HEK293 (cell line): Measurements from ENCODE around the gene PKMYT1.

Experiments used
- BCL11B ChIP-seq: fragments of 450-650 bp; formaldehyde crosslinking; IDR thresholded peaks from 2 replicates; pipeline ENCODE4 v1.5.1; 2016; ENCODE audit warnings: low read depth, missing biosample characterization, missing genetic modification characterization
- GLI4 ChIP-seq: fragments of 450-650 bp; formaldehyde crosslinking; IDR thresholded peaks from 2 replicates; pipeline ENCODE4 v1.5.1; 2016; ENCODE audit warnings: missing biosample characterization, missing genetic modification characterization
- HOXA7 ChIP-seq: sonication (generic); formaldehyde crosslinking; IDR thresholded peaks from 2 replicates; pipeline ENCODE4 v1.8.1; 2022; ENCODE audit warnings: missing genetic modification reagents, borderline replicate concordance
- HOXD13 ChIP-seq: sonication (generic); formaldehyde crosslinking; IDR thresholded peaks from 2 replicates; pipeline ENCODE4 v1.8.0; 2022; ENCODE audit warnings: missing genetic modification reagents, borderline replicate concordance
- IKZF3 ChIP-seq: fragments of 450-650 bp; IDR thresholded peaks from 2 replicates; pipeline ENCODE4 v1.5.0; 2018; ENCODE audit warnings: missing biosample characterization, mild to moderate bottlenecking, missing genetic modification characterization, moderate library complexity
- KLF16 ChIP-seq: fragments of 450-650 bp; formaldehyde crosslinking; IDR thresholded peaks from 2 replicates; pipeline ENCODE4 v1.5.1; 2017; ENCODE audit warnings: missing biosample characterization, missing genetic modification characterization
- MEIS1 ChIP-seq: sonication (generic); formaldehyde crosslinking; IDR thresholded peaks from 2 replicates; pipeline ENCODE4 v1.8.1; 2022; ENCODE audit warnings: missing genetic modification reagents, mild to moderate bottlenecking, borderline replicate concordance
- MYNN ChIP-seq: fragments of 450-650 bp; formaldehyde crosslinking; IDR thresholded peaks from 2 replicates; pipeline ENCODE4 v1.5.1; 2016; ENCODE audit warnings: missing biosample characterization, missing genetic modification characterization, borderline replicate concordance
- PRDM4 ChIP-seq: fragments of 450-650 bp; formaldehyde crosslinking; IDR thresholded peaks from 2 replicates; pipeline ENCODE4 v1.5.1; 2017; ENCODE audit warnings: missing biosample characterization, missing genetic modification characterization
- SP3 ChIP-seq: fragments of 450-650 bp; formaldehyde crosslinking; IDR thresholded peaks from 2 replicates; pipeline ENCODE4 v1.5.1; 2016; ENCODE audit warnings: missing biosample characterization, missing genetic modification characterization
- TSHZ1 ChIP-seq: fragments of 450-650 bp; formaldehyde crosslinking; IDR thresholded peaks from 2 replicates; pipeline ENCODE4 v1.5.1; 2016; ENCODE audit warnings: missing biosample characterization, missing genetic modification characterization, borderline replicate concordance
- ZBTB21 ChIP-seq: fragments of 450-650 bp; formaldehyde crosslinking; IDR thresholded peaks from 2 replicates; pipeline ENCODE4 v1.5.1; 2017; ENCODE audit warnings: missing biosample characterization, missing genetic modification characterization
- ZNF10 ChIP-seq: fragments of 450-650 bp; formaldehyde crosslinking; IDR thresholded peaks from 2 replicates; pipeline ENCODE4 v1.5.1; 2017; ENCODE audit warnings: missing biosample characterization, missing genetic modification characterization
- ZNF274 ChIP-seq, 2 experiments: fragments of 200-500 bp in 1 of 2; fragments of 450-650 bp in 1 of 2; sonication (Bioruptor generic) in 1 of 2; formaldehyde crosslinking in 1 of 2; IDR thresholded peaks; 2 replicates each; pipeline versions ENCODE4 v1.5.1 to v1.6.1; 2014 to 2016; ENCODE audit warnings: borderline replicate concordance in 1 of 2, inconsistent platforms in 1 of 2, low read length in 1 of 2, missing biosample characterization in 1 of 2, missing genetic modification characterization in 1 of 2
- ZNF362 ChIP-seq: fragments of 450-650 bp; formaldehyde crosslinking; IDR thresholded peaks from 2 replicates; pipeline ENCODE4 v1.5.1; 2016; ENCODE audit warnings: missing biosample characterization, missing genetic modification characterization
- ZNF398 ChIP-seq: fragments of 450-650 bp; formaldehyde crosslinking; IDR thresholded peaks from 2 replicates; pipeline ENCODE4 v1.5.1; 2017; ENCODE audit warnings: missing biosample characterization, missing genetic modification characterization
- ZNF416 ChIP-seq: fragments of 450-650 bp; formaldehyde crosslinking; IDR thresholded peaks from 2 replicates; pipeline ENCODE4 v1.5.1; 2016; ENCODE audit warnings: missing biosample characterization, missing genetic modification characterization
- ZNF449 ChIP-seq: fragments of 450-650 bp; formaldehyde crosslinking; IDR thresholded peaks from 2 replicates; pipeline ENCODE4 v1.5.1; 2017; ENCODE audit warnings: missing biosample characterization, mild to moderate bottlenecking, missing genetic modification characterization, moderate library complexity
- ZNF473 ChIP-seq: fragments of 450-650 bp; formaldehyde crosslinking; IDR thresholded peaks from 2 replicates; pipeline ENCODE4 v1.5.1; 2017; ENCODE audit warnings: missing biosample characterization, missing genetic modification characterization
- ZNF488 ChIP-seq: fragments of 450-650 bp; formaldehyde crosslinking; IDR thresholded peaks from 2 replicates; pipeline ENCODE4 v1.5.1; 2016; ENCODE audit warnings: missing biosample characterization, missing genetic modification characterization
- ZNF529 ChIP-seq: fragments of 450-650 bp; formaldehyde crosslinking; IDR thresholded peaks from 2 replicates; pipeline ENCODE4 v1.5.1; 2017; ENCODE audit warnings: missing genetic modification characterization, missing biosample characterization; ENCODE audit not compliant: insufficient replicate concordance
- ZNF530 ChIP-seq: fragments of 450-650 bp; formaldehyde crosslinking; IDR thresholded peaks from 2 replicates; pipeline ENCODE4 v1.5.1; 2016; ENCODE audit warnings: low read depth, missing biosample characterization, missing genetic modification characterization
- ZNF549 ChIP-seq: fragments of 450-650 bp; IDR thresholded peaks from 2 replicates; pipeline ENCODE4 v1.5.1; 2018; ENCODE audit warnings: missing biosample characterization, missing genetic modification characterization, mild to moderate bottlenecking, inconsistent platforms, moderate library complexity
- ZNF558 ChIP-seq: fragments of 450-650 bp; formaldehyde crosslinking; IDR thresholded peaks from 2 replicates; pipeline ENCODE4 v1.5.1; 2016; ENCODE audit warnings: missing biosample characterization, missing genetic modification characterization
- ZNF776 ChIP-seq: fragments of 450-650 bp; formaldehyde crosslinking; IDR thresholded peaks from 2 replicates; pipeline ENCODE4 v1.5.0; 2017; ENCODE audit warnings: missing biosample characterization, missing genetic modification characterization, borderline replicate concordance
- ZNF785 ChIP-seq: fragments of 450-650 bp; formaldehyde crosslinking; IDR thresholded peaks from 2 replicates; pipeline ENCODE4 v1.5.1; 2016; ENCODE audit warnings: missing biosample characterization, missing genetic modification characterization
- ZNF791 ChIP-seq: fragments of 450-650 bp; formaldehyde crosslinking; IDR thresholded peaks from 2 replicates; pipeline ENCODE4 v1.5.1; 2016; ENCODE audit warnings: missing biosample characterization, missing genetic modification characterization
- ZXDB ChIP-seq: fragments of 450-650 bp; formaldehyde crosslinking; IDR thresholded peaks from 2 replicates; pipeline ENCODE4 v1.5.1; 2016; ENCODE audit warnings: missing biosample characterization, missing genetic modification characterization

PKMYT1 gene

GRCh38 chr16:2973605-2974318 is 6.5 kb downstream of the PKMYT1 start (continued):
- TF ChIP-seq BCL11B (tag by site-specific recombination) (0 out of 2 replicates have a peak, but pooled peaks have one; percentile 25), ZXDB (tag by site-specific recombination) (no peak), IKZF3 (tag by site-specific recombination) (no peak), ZNF416 (tag by site-specific recombination) (no peak), ZNF791 (tag by site-specific recombination) (no peak), ZNF473 (tag by site-specific recombination) (no peak), ZNF785 (tag by site-specific recombination) (no peak), MEIS1 (CRISPR knock-in tag) (no peak), ZNF488 (tag by site-specific recombination) (no peak), ZNF449 (no peak), TSHZ1 (tag by site-specific recombination) (no peak), HOXA7 (CRISPR knock-in tag) (no peak), ZNF10 (no peak), ZBTB21 (no peak), ZNF362 (tag by site-specific recombination) (no peak), ZNF398 (tag by site-specific recombination) (no peak), ZNF776 (tag by site-specific recombination) (no peak), KLF16 (no peak), GLI4 (no peak), ZNF274 (IDR thresholded peaks at IDR 0.05; ENCODE audit: low read length) (no peak), ZNF274 (tag by site-specific recombination; IDR thresholded peaks at IDR 0.05; ENCODE audit: borderline replicate concordance) (no peak), ZNF529 (tag by site-specific recombination) (no peak), SP3 (tag by site-specific recombination) (no peak), ZNF530 (tag by site-specific recombination) (no peak), ZNF558 (no peak), PRDM4 (tag by site-specific recombination) (no peak), HOXD13 (CRISPR knock-in tag) (no peak), ZNF549 (tag by site-specific recombination) (no peak), MYNN (no peak)
